Ishikawa (cell line): ENCODE data around the gene PACSIN2.

Source experiments
- CEBPB ChIP-seq: IDR thresholded peaks from 2 replicates; pipeline ENCODE4 v1.6.1; 2012
- EGR1 ChIP-seq: IDR thresholded peaks from 2 replicates; pipeline ENCODE4 v1.6.1; 2012
- EP300 ChIP-seq: IDR thresholded peaks from 2 replicates; pipeline ENCODE4 v1.6.1; 2012; ENCODE audit warnings: borderline replicate concordance
- FOXM1 ChIP-seq: IDR thresholded peaks from 2 replicates; pipeline ENCODE4 v1.6.1; 2012; ENCODE audit warnings: low read depth, borderline replicate concordance
- MAX ChIP-seq: IDR thresholded peaks from 2 replicates; pipeline ENCODE4 v1.6.1; 2012
- NFIC ChIP-seq: IDR thresholded peaks from 2 replicates; pipeline ENCODE4 v1.6.1; 2012
- RAD21 ChIP-seq: IDR thresholded peaks from 2 replicates; pipeline ENCODE4 v1.6.1; 2012; ENCODE audit warnings: low read depth
- REST ChIP-seq: IDR thresholded peaks from 2 replicates; pipeline ENCODE4 v1.6.1; 2012; ENCODE audit warnings: low read depth, mild to moderate bottlenecking
- TAF1 ChIP-seq: IDR thresholded peaks from 2 replicates; pipeline ENCODE4 v1.6.1; 2012; ENCODE audit warnings: low read depth, mild to moderate bottlenecking
- TCF12 ChIP-seq: IDR thresholded peaks from 2 replicates; pipeline ENCODE4 v1.6.1; 2012; ENCODE audit warnings: low read depth
- TEAD4 ChIP-seq: IDR thresholded peaks from 2 replicates; pipeline ENCODE4 v1.6.1; 2012
- USF1 ChIP-seq: IDR thresholded peaks from 2 replicates; pipeline ENCODE4 v1.6.1; 2012
- YY1 ChIP-seq: IDR thresholded peaks from 2 replicates; pipeline ENCODE4 v1.6.1; 2012; ENCODE audit warnings: low read depth
- ZBTB7A ChIP-seq: IDR thresholded peaks from 2 replicates; pipeline ENCODE4 v1.6.1; 2012; ENCODE audit warnings: low read depth

- TF ChIP-seq FOXM1 (no peak), EGR1 (no peak), REST (no peak), RAD21 (no peak), CEBPB (no peak), TCF12 (no peak), USF1 (no peak), MAX (no peak), EP300 (no peak), YY1 (no peak), TAF1 (no peak), NFIC (no peak), ZBTB7A (no peak), TEAD4 (no peak)
Measured at GRCh38 chr22:42963231-42963595, 51.7 kb downstream of the PACSIN2 start.
